Left lung (tissue), 10 donors: Measurements from ENCODE around the gene OTUD3. TPM values are rescaled to one million over a fixed set of nuclear protein-coding genes. Genes with fewer than 3 reads are reported as not detected.
"Not testable (repeated sequence)": the region's sequence is repeated elsewhere in the genome, so short reads cannot be mapped to it uniquely, and the experiment has no call there.

Experiments
- ATAC-seq: fragments of 200-7000 bp; cut with Tn5 transposase; one replicate; pipeline ENCODE4 v1.9.1; 2020; ENCODE audit warnings: moderate library complexity
- DNase-seq, 4 donors: peaks; one replicate each; pipeline ENCODE4 v3.0.0-alpha.2; 2013 to 2020
- H3K27ac ChIP-seq, 2 donors: fragments of 200-600 bp; sonication (generic) in 1 of 2; one replicate each; pipeline versions ENCODE4 v1.5.0 to v1.8.0; 2020 to 2021
- H3K27me3 ChIP-seq, 2 donors: fragments of 200-600 bp; sonication (generic) in 1 of 2; one replicate each; pipeline versions ENCODE4 v1.5.0 to v1.8.0; 2020 to 2021
- H3K36me3 ChIP-seq, 2 donors: fragments of 200-600 bp; sonication (generic) in 1 of 2; one replicate each; pipeline versions ENCODE4 v1.5.0 to v1.8.0; 2020 to 2021
- H3K4me1 ChIP-seq, 2 donors: fragments of 200-600 bp; one replicate each; pipeline ENCODE4 v1.8.0; 2021
- H3K4me3 ChIP-seq, 2 donors: fragments of 200-600 bp; sonication (generic) in 1 of 2; one replicate each; pipeline versions ENCODE4 v1.5.0 to v1.8.0; 2020 to 2021; ENCODE audit warnings: mild to moderate bottlenecking in 1 of 2
- H3K9me3 ChIP-seq, 2 donors: fragments of 200-600 bp; sonication (generic) in 1 of 2; one replicate each; pipeline versions ENCODE4 v1.5.0 to v1.8.0; 2020 to 2021
- CTCF ChIP-seq, 2 donors: fragments of 200-600 bp; sonication (generic) in 1 of 2; IDR thresholded peaks; one replicate each; pipeline versions ENCODE4 v1.5.0 to v1.8.0; 2021; ENCODE audit warnings: antibody characterized with exemption in 2 of 2
- intact Hi-C, 2 donors: fragments of 100-400 bp; cut with DNase I; formaldehyde crosslinking; loops; one replicate each; pipeline versions ENCODE4 v1.11.2 to v1.14.2; 2022
- polyA plus RNA-seq, 6 donors: library from polyadenylated mRNA; unstranded; fragments of 120-200 nt; gene quantifications; one replicate each; pipeline ENCODE4 v1.2.1, GENCODE V29; 2013; ENCODE audit not compliant: insufficient read length in 6 of 6
- total RNA-seq, 2 donors: library from RNA; stranded (reverse); fragmentation: NEBNext Ultra II Directional; extraction: Animal tissue kit (Norgen Biotek cat#: 25700); gene quantifications; one replicate each; pipeline ENCODE4 v1.2.1, GENCODE V29; 2021
- donor health status: DM: no; HTN: yes; CAD: no.
- donor health status: DM: no; HTN: no; CAD: no.

The OTUD3 gene
- total and polyA plus RNA-seq, 8 donors = 9.8 to 52.2 (median 29.0) TPM

GRCh38 chr1:19866758-19867157 lies 15.4 kb upstream of the OTUD3 start:
- Histone ChIP-seq H3K4me3 (no peak overlapping the region), H3K9me3 (peaks cover 0 to 4% of the 10 kb centered on the region in 2 donors), H3K27ac (no peak overlapping the region), H3K36me3 (no peaks in the 10 kb centered on the region), H3K27me3 (peaks cover 0 to 53% of the 10 kb centered on the region in 2 donors), H3K4me1 (no peaks in the 10 kb centered on the region)
- DNase-seq = no peak
- no peak for ATAC-seq
- intact Hi-C loops = no loop called here
- TF ChIP-seq CTCF (IDR thresholded peaks at IDR 0.05) = no peak

- H3K27me3 ChIP-seq = peaks cover 0 to 71% of the 10 kb centered on the region in 2 donors
Observed at GRCh38 chr1:19868575-19868974, 13.6 kb upstream of the OTUD3 start.

GRCh38 chr1:19869453-19869852 lies 12.7 kb upstream of the OTUD3 start:
- H3K9me3 ChIP-seq, H3K36me3 ChIP-seq, DNase-seq, H3K4me1 ChIP-seq, H3K27ac ChIP-seq, H3K4me3 ChIP-seq, ATAC-seq, intact Hi-C loops: not testable (repeated sequence)
- peaks cover 0 to 73% of the 10 kb centered on the region in 2 donors for H3K27me3 ChIP-seq

More at GRCh38 chr1:19868575-19868974, 13.6 kb upstream of the OTUD3 start:
- H3K4me1 ChIP-seq, intact Hi-C loops, H3K36me3 ChIP-seq, H3K27ac ChIP-seq, ATAC-seq, H3K4me3 ChIP-seq, DNase-seq, H3K9me3 ChIP-seq: not testable (repeated sequence)

DNA sequence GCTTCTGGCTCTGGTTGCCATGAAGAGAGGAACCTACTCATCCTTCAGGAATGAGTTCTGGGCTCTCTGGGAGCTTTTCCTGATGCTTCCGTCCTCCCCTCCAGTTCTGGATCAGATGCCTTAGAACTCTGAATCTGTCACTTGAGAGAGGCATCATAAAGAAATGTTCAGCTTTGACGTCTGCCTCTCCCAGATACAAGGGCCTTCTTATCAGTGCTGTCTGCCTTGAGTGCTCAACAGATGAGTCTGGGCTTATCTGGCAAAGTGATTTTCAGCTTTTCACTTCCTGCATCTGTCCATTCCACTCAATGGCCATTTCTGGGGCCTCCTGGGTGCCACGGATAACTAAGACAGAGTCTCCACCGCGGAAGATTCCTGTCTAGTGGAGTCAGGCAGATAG lies 12.3 kb upstream of the OTUD3 start:
- DNase-seq (no peak), ATAC-seq (no peak)
- Histone ChIP-seq H3K4me1 (no peaks in the 10 kb centered on the region), H3K4me3 (no peak overlapping the region), H3K36me3 (no peaks in the 10 kb centered on the region), H3K9me3 (no peaks in the 10 kb centered on the region), H3K27ac (no peak overlapping the region), H3K27me3 (peaks cover 0 to 76% of the 10 kb centered on the region in 2 donors)
- intact Hi-C loops = no loop called here
- no peak for TF ChIP-seq CTCF (IDR thresholded peaks at IDR 0.05)

DNA sequence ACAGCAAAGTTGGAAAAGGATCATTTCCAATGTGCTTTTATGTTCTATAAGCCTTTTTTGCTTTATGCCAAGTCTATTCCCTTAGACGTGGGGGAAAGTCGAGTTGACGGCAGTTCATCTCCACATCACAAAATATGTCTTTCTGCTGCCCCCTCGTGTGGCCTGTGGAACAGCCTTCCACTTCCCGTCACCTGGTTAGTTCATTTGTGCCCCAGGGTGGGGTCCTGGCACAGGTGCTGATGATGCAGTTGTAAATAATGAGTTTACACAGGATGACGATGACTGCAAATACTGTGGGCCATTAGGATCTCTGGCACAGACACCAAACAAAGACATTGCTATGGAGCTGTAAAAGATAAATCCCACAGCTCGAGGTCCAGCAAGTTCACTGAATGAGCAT lies 10.0 kb upstream of the OTUD3 start:
- no peak overlapping the region for H3K27ac ChIP-seq
- no peak for DNase-seq
- intact Hi-C loops = no loop called here
- TF ChIP-seq CTCF (IDR thresholded peaks at IDR 0.05) = no peak
- H3K36me3 ChIP-seq = no peaks in the 10 kb centered on the region
- no peak overlapping the region for H3K4me3 ChIP-seq
- no peaks in the 10 kb centered on the region for H3K9me3 ChIP-seq
- no peak for ATAC-seq
- no peaks in the 10 kb centered on the region for H3K4me1 ChIP-seq
- H3K27me3 ChIP-seq = peaks cover 0 to 83% of the 10 kb centered on the region in 2 donors

DNA sequence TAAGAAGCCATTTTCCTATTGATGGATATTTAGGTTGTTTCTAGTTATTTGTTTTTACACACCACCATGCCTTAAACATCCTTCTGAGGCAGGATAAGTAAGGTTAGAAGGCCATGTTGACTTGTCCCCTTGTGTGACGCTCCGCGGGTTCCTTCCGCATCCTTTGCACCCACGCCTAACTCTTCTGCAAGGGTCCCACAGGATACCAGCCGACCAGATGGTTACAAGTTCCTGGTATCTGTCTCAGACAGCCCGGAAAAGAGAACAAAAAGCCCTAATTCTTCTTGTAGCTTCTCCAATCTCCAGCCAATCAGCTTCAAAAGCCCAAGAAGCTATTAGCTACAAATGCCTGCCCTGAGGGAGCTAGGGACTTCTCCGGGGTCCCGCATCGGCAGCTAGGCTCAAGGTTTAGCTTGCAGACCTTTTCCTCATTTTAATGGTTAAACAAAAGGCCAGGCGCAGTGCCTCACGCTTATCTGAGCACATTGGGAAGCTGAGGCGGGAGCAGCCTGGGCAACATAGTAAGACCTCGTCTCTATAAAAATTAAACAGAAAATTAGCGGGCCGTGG lies 4.9 kb upstream of the OTUD3 start:
- Histone ChIP-seq H3K9me3 (no peaks in the 10 kb centered on the region), H3K4me3 (no peak overlapping the region), H3K36me3 (no peaks in the 10 kb centered on the region), H3K4me1 (peaks cover 0 to 3% of the 10 kb centered on the region in 2 donors), H3K27me3 (peaks cover 0 to 46% of the 10 kb centered on the region in 2 donors), H3K27ac (no peak overlapping the region)
- DNase-seq = no peak
- no peak for TF ChIP-seq CTCF (IDR thresholded peaks at IDR 0.05)
- ATAC-seq = no peak
- intact Hi-C loops = no loop called here
